Activated CD8-positive, alpha-beta memory T cell treated with anti-CD3 and anti-CD28 coated beads, Interleukin-2, amount 50 U/mL, for 48 hours (primary cell): Measurements from ENCODE around the gene SLC26A1.

Experiments used
- DNase-seq: peaks from one replicate; pipeline ENCODE4 v3.0.0-alpha.2; 2020

SLC26A1 gene

GRCh38 chr4:1027915-1028238 lies 34.7 kb upstream of the SLC26A1 start:
- DNase-seq, result no peak

DNA sequence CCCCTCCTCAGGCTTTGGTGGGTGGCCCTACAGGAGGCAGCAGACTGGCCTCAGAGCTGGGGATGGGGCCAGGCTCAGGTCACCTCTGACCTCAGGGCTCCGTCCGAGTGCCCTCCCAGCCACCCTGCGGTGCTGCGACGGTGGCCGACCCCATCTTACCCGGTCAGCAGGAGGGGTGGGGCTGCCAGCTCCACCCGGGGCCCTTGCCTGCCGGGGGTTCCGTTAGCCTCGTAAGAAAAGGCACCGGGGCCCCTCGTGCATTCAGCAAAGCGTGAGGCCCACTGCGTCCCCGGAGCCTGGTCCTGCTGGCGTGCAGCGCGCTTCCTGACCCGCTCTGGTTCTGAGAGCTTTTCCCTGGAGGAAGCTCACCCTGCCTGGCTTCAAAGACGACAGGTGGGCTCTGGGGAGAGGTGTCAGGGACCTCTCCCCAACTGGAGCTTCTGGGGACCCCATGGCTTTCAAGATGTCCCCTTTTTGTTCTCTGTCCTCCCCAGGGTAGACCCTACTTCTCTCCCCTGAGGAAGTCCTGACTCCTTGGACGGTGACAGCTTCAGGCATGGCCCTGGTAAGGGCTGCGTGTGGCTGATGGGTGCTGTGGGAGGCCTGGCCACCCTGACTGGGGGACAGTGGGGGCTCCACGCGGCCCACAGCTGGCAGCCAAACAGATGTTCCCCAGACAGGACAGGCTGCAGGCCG lies 34.2 kb upstream of the SLC26A1 start:
- no peak for DNase-seq

GRCh38 chr4:1026115-1026514 lies 32.9 kb upstream of the SLC26A1 start:
- DNase-seq, result peak; percentile 72

GRCh38 chr4:1024882-1025545 lies 31.8 kb upstream of the SLC26A1 start:
- no peak for DNase-seq

- no peak for DNase-seq
Observed at GRCh38 chr4:1023895-1024740, 30.9 kb upstream of the SLC26A1 start.

DNA sequence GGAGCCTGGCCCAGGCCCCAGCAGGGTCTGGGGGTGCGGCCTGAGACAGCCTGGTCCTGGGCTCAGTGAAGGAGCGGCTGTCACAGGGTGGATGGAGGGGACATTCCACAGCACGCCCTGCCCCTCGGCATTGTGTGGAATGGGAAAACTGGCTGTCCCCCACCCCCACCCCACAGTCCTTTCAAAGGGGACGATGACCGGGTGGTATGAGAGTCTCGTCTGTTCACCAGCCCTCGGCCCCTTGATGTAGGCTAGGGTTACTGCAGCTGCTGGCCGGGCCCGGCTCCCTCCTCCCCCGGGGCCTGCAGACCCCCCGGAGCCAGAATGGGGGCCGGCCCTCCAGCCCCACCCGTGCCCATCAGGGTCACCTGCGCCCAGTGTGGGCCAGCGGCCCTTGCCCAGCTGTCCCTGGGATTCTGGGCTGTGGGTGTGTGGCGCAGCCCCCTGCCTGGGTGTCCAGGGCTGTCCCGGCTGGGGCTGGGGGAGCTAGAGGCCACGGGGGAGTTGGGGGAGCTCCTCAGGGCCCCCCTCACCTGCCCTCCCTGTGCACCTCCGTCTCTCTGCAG lies 30.0 kb upstream of the SLC26A1 start:
- no peak for DNase-seq

- DNase-seq, result no peak
Observed at GRCh38 chr4:1022739-1023066, 29.5 kb upstream of the SLC26A1 start.

GRCh38 chr4:1022051-1022738 lies 29.0 kb upstream of the SLC26A1 start:
- DNase-seq, result no peak

- DNase-seq, result no peak
Observed at GRCh38 chr4:1021386-1022050, 28.3 kb upstream of the SLC26A1 start.

GRCh38 chr4:1019729-1020470 lies 26.7 kb upstream of the SLC26A1 start:
- no peak for DNase-seq

- DNase-seq, result no peak
Observed at GRCh38 chr4:1019320-1019719, 26.1 kb upstream of the SLC26A1 start.

GRCh38 chr4:1018147-1019020 lies 25.2 kb upstream of the SLC26A1 start:
- no peak for DNase-seq

GRCh38 chr4:1017706-1018105 lies 24.5 kb upstream of the SLC26A1 start:
- no peak for DNase-seq

- DNase-seq, result no peak
Observed at GRCh38 chr4:1017211-1017610, 24.0 kb upstream of the SLC26A1 start.

DNA sequence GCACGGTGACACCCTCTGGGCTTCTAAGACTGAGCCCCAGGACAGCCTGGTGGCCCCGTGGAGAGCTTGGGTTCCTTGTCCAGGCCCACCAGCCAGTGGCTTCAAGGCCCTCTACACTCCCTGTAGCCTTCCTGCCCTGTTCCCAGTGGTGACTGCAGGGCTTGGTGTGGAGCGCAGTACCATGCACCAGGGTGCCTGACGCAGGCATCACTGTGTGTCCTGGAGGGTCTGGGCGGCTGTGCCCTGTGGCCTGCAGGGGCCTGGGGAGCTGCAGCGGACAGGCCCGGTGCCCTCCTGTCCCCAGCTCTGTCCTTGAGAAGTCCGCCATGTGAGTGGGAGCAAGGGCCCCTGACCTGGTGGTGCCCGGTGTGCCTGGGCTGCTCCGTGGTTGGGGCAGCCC lies 22.5 kb upstream of the SLC26A1 start:
- no peak for DNase-seq

DNA sequence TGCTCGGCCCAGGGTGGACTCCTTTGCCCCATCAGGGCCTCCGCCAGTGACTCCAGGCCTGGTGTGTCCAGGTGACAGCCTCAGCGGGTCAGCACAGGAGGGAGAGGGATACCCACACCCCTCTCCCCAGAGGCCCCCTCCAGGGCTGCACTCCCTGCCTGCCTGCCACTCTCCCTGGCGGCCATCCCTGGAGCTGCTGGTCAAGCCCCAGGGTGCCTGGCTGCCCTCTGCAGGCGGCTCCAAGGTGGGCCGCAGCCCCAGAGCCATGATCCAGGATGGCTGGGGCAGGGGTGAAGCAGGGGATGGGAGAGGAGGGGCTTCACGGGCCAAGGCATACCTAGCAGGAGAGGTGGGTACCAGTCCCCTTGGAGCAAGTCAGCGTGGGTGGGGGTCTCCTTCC lies 22.0 kb upstream of the SLC26A1 start:
- DNase-seq, result no peak

DNA sequence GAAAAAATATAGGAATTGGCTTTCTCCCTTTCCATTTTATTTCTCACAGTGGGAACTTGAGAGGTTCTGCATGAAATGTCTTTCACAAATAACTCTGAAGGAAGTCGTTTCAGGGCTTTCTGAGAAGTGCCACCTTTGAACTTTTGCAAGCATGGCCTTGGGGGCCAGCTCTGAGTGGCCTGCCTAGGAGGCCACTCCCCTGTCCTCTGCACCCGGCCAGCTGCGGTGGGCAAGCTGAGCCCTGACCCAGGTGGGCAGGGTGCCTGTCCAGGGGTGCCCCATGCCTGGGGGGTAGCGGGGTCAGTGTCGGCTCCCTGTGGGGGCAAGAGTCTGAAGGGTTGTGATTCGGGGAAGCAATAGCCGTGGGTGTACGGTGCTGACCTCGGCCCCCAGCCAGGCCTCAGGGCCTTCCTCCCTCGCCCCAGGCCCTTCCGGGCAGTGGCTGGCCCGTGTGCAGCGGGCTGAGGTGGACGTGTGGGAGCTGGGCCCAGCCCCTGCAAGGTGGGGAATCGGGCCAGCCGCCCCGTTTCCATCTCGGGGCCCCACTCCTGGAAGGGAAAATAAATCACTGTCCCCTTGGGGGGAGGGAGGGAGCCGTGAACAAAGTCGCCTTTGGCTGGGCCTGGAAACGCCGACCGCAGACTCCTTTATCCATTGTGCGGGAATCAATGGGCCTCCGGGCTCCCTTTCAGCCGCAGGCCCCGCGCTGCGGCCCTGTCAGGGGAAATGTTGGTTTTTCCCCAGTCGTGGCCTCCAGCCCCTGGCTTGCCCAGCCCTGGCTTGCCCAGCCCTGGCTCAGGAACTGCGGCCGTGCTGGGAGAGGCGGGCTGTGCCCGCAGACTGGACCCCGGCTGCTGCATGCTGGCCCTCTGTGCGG lies 21.3 kb upstream of the SLC26A1 start:
- no peak for DNase-seq

- no peak for DNase-seq
Observed at GRCh38 chr4:1013225-1014073, 20.2 kb upstream of the SLC26A1 start.
